T47D (cell line): ENCODE results near the gene TMC1.
A peak's percentile ranks its signal among the peaks of the same experiment; 100 is the strongest.
"Not testable (repeated sequence)": the region's sequence is repeated elsewhere in the genome, so short reads cannot be mapped to it uniquely, and the experiment has no call there.

Experiments
- DNase-seq, 2 experiments: peaks; one replicate each; pipeline versions ENCODE4 v3.0.0 to v3.0.0-alpha.2; 2011 to 2012; ENCODE audit warnings: low read depth in 1 of 2, low spot score in 1 of 2
- JUND ChIP-seq: IDR thresholded peaks from 2 replicates; pipeline ENCODE4 v1.6.1; 2012; ENCODE audit warnings: low read depth
- in situ Hi-C: cut with HindIII; loops from 2 replicates; pipeline ENCODE4 v1.10.0; 2016; ENCODE audit warnings: low sequenced_read_pairs, low pct_unique_long_range_greater_than_20kb

TMC1 gene

DNA sequence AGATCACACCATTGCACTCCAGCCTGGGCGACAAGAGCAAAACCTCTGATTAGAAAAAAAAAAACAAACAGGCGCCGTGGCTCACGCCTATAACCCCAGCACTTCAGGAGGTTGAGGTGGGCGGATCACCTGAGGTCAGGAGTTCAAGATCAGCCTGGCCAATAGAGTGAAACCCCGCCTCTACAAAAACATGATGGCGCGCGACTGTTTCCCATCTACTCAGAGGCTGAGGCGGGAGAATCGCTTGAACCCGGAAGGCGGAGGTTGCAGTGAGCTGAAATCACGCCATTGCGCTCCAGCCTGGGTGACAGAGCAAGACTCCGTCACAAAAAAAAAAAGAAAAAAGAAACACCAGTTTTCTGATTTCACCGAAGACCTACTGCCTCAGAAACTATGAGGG lies at the start of gene TMC1:
Gene TMC1 (plus strand): TSS at position 193 of the 400 bp plus-strand sequence. CDS start 127,041 bp downstream, outside the sequence.
- in situ Hi-C loops, DNase-seq: not testable (repeated sequence)

GRCh38 chr9:72473474-72474261 lies 47.7 kb upstream of the TMC1 start:
- DNase-seq = no peak
- in situ Hi-C loops = no loop called here
- no peak for TF ChIP-seq JUND

GRCh38 chr9:72474676-72475075 lies 46.7 kb upstream of the TMC1 start:
- no peak for TF ChIP-seq JUND
- no peak for DNase-seq
- in situ Hi-C loops = no loop called here

GRCh38 chr9:72476100-72476499 lies 45.3 kb upstream of the TMC1 start:
- TF ChIP-seq JUND = no peak
- in situ Hi-C loops = no loop called here
- no peak for DNase-seq

DNA sequence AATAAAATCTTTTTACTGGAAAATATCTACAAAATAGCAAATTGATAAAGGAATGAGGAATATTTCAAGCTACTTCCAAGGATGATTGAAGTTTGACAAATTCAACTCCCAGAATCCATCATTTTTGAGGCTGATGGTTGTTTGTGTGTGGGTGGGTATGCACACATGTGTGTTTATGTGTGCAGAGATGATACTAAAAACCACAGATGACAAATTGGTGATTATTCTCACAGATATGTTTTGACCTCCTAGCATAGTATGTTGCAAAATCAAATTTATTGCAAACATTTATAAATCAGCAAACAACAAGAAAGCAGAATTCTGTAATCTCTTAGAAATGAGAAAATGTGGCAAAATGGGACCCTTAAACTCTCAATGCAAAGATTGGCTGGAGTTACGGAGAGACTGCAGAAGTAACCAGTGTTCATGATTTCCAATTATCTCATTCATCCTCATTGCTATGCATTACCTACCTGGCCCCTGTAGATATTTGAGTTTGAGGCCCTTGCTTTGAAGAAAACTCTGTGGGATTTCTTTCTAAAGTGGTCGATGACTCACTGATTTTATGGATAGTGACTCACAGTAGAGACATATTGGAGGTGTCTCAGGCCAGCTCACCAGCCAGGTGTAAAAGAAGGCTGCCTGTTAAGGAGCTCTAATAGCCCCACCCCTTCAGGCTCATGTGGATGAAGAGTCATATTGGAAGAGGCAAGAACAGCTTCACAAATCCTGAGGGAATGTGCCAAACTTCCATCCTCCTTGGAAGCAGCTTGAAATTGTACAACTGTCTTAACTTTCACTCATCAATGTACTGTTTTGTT lies 44.6 kb upstream of the TMC1 start:
- DNase-seq = peak in 1 of 2 experiments; percentile 24
- in situ Hi-C loops = no loop called here
- no peak for TF ChIP-seq JUND

DNA sequence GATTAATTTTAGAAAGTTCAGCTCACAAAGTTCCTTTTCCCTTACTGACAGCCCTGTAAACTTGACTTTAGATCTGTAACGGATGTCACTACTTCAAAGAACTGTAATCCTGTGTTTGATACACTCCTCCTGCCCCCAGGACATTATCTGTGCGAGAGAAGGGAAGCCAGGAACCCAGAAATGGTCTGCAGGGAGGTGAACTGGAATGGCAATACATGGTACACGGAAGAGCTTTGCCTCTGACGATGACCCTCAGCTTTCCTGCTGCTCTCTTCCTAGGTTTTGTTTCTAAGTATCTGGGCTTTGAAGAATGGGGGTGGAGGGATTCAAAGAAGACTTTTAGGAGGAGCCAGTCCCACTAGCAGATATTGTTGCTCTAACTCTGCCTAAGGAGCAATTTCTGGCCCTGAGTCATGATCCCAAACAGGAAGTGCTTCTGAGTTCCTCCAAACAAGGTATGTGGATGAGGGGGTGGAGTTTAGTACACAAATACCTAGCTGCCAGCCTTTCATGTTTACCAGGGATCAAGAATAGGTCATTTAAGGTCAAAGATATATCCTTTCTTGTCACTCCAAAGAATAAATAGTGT lies 43.4 kb upstream of the TMC1 start:
- TF ChIP-seq JUND = no peak
- DNase-seq = peak; percentile 72
- in situ Hi-C loops = no loop called here

DNA sequence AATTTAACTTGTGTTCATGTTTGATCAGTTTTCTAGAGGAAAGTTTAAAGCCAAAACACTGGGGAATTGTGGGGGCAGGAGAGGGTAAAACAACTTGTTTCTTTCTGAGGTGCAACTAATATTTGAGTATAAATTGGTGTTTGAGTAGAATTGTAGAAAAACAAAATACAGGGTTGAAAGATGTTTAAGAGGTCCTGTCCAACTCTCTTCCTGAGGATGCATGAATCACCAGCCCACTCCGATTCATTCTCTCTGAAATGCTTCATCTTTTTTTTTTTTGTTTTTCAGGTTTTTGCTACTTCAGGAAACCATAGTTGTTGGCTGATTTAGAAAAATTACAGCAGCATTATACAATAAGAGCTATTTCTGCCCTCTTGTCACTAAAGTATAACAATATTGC lies 42.4 kb upstream of the TMC1 start:
- in situ Hi-C loops = no loop called here
- TF ChIP-seq JUND = no peak
- no peak for DNase-seq

DNA sequence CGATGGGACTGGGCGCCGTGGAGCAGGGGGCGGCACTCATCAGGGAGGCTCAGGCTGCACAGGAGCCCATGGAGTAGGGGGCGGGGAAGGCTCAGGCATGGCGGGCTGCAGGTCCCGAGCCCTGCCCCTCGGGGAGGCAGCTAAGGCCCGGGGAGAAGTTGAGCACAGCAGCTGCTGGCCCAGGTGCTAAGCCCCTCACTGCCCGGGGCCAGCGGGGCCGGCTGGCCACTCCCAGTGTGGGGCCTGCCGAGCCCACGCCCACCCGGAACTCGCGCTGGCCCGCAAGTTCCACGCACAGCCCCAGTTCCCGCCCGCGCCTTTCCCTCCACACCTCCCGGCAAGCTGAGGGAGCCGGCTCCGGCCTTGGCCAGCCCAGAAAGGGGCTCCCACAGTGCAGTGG lies 41.1 kb upstream of the TMC1 start:
- in situ Hi-C loops, DNase-seq: not testable (repeated sequence)

DNA sequence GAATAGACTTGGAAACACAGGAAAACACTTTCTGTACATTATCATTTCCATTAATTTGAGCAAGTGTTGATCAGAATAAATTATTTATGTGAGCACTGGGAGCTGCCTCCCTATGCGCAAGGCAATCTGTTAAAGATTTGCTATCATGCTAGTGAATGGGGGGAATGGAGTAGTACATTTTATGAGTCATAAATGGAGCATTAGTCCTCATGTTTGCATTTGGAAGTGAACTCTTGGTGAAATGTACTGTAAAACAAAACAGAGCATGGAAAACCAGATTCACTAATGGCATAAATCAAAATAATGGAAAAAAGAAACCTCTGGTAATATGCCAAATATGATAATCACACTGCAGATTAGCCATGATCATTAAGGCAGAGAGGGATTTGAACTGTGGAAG lies 40.5 kb upstream of the TMC1 start:
- no peak for TF ChIP-seq JUND
- in situ Hi-C loops = no loop called here
- DNase-seq = no peak

GRCh38 chr9:72485821-72486593 lies 35.4 kb upstream of the TMC1 start:
- no peak for DNase-seq
- no peak for TF ChIP-seq JUND
- in situ Hi-C loops = no loop called here

DNA sequence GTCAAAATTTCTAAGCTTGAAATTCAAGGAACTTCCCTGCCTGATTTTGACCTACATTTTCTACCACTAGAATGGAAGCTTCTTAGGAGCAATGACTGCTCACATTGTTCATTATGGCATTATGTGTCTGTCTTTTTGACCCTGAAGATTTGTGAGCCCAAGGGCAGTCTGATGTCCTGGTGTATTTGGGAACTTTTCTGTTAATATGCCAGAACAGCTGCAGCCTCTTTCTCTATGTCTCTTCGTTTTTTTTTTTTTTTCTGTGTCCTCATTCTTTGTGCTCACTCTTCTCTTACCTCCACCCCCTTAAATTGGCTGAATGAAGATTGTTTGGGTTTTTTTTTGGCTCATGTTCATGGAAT lies 34.8 kb upstream of the TMC1 start:
- DNase-seq = no peak
- no peak for TF ChIP-seq JUND
- in situ Hi-C loops = no loop called here

DNA sequence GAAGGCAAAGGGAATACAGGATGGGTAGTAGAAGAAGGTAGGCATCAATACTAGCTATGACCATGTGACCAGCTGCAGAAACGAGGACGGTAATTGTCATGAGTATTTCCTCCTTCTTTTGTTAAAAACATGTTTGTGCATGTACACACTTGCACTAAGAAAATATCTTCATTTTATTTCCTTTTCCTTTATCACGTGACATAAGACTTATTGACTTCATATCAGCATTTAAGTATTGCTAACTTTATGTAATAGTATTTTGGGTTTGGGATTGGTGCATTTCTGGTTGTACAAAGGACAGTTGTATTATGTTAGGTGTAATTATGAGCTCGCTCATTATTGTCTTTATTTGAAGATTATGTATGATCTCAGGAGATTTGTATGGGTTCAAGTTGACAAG lies 33.7 kb upstream of the TMC1 start:
- in situ Hi-C loops, DNase-seq: not testable (repeated sequence)
